ENCODE results near the gene CYP8B1.

The CYP8B1 gene, protein sequence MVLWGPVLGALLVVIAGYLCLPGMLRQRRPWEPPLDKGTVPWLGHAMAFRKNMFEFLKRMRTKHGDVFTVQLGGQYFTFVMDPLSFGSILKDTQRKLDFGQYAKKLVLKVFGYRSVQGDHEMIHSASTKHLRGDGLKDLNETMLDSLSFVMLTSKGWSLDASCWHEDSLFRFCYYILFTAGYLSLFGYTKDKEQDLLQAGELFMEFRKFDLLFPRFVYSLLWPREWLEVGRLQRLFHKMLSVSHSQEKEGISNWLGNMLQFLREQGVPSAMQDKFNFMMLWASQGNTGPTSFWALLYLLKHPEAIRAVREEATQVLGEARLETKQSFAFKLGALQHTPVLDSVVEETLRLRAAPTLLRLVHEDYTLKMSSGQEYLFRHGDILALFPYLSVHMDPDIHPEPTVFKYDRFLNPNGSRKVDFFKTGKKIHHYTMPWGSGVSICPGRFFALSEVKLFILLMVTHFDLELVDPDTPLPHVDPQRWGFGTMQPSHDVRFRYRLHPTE

DNA sequence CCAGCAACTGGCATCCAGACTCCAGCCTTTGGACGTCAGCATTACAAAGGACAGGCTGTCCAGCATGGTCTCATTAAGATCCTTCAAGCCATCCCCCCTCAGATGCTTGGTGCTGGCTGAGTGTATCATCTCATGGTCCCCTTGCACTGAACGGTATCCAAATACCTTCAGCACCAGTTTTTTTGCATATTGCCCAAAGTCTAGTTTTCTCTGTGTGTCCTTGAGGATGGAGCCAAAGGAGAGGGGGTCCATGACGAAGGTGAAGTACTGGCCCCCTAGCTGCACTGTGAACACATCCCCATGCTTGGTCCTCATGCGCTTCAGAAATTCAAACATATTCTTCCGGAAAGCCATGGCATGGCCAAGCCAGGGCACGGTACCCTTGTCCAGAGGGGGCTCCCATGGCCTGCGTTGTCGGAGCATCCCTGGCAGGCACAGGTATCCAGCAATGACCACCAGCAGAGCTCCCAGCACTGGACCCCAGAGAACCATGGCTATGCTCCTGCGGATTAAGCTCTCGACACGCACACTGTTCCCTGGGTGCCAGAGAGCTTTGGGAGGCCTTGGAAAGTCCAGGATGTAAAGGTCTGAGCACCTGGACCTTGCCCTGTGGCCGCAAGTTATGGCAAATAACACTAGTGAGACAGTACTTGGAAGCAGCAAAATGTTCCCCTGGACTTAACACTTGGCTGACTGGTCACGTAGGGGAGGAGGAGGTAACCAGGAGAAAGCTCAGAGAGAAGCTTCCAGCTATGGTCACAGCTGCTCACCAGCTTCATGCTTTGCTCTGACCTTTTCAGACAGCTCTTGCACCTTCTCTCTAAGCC is at the start of gene CYP8B1:
CYP8B1 (minus strand) TSS at position 555 of the 827 bp plus-strand sequence; CDS start at position 492, 63 bp downstream.
- no peak for DNase-seq (ENCODE audit: low read depth in 2 of 2)

DNA sequence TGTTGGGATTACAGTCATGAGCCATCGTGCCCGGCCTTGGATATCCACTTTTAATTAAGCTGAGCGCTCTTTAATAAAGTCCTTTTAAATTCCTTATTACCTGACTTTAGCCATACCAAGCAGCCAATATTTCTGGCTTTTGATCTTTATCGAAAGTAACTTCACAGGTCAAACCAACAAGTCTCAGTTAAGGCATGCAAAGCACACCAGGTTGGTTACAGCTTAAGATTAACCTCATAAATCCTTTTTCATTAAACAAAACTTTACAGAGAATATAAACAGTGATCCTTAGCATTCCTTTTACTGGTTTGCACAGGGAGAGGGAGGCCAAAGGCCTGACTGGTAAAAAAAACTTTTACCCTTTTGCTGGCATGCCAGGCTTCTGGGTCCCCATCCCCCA is 47.9 kb upstream of the CYP8B1 start:
- no peak for DNase-seq (ENCODE audit: low read depth in 2 of 2)

DNA sequence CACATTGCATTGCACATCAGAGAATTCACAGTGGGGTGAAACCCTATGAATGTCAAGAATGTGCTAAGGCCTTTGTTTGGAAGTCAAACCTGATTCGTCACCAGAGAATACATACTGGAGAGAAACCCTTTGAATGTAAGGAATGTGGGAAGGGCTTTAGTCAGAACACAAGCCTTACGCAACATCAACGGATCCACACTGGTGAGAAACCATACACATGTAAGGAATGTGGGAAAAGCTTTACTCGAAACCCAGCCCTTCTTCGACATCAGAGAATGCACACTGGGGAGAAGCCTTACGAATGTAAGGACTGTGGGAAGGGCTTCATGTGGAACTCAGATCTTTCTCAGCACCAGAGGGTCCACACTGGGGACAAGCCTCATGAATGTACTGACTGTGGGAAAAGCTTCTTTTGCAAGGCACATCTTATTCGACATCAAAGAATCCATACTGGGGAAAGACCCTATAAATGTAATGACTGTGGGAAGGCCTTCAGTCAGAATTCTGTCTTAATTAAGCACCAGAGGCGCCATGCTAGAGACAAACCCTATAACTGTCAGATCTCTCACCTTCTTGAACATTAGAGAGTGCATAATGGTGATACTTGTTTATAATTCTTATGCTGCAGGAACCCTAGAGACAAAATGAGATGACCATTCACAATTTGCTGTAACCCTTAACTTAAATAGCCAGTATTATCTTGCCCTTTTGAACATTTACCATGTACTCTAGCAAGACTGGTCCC is 39.3 kb upstream of the CYP8B1 start:
- DNase-seq (ENCODE audit: low read depth in 2 of 2), result no peak

DNA sequence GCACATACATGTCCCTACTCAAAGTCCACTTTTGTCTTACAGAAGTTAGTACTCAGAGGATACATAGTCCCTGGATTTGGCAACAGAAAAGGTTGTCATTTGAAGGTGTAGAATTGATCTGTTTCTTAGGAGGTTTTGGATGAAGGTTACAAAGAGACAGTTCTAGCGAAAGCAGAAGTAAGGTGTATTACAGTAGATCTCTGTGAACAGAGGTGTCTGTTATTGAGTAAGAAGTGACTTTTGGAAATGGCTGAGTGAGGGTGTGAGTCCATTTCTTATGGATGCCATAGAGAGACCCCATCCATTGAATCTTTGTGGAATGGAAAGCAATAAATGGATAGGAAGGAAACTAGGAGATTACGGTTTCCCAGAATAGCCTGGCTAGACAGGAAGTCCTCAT is 35.9 kb upstream of the CYP8B1 start:
- no peak for DNase-seq (ENCODE audit: low read depth in 2 of 2)

DNA sequence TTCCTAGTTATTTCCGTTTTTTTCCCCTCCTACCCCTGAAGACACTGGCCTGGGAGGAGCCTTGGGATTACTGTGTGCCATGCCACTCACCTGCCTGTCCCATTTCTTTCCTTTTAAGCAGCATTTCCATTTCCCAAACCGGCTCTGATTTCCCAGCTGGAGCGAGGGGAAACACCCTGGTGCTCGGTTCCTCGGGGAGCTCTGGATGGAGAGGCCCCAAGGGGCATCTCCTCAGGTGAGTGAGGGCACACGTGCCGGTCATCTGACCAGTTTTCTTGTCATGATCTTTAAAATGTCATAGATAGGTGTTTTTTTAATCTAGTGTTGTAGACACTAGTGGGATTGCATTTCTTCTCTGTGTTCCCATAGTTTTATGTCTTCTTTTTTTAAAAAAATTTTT is 33.0 kb upstream of the CYP8B1 start:
- no peak for DNase-seq (ENCODE audit: low read depth in 2 of 2)

- no peak for DNase-seq (ENCODE audit: low read depth in 2 of 2)
Measured at GRCh38 chr3:42906848-42907183, 31.1 kb upstream of the CYP8B1 start.

- peak in 1 of 2 experiments; percentile 19 for DNase-seq (ENCODE audit: low read depth in 2 of 2)
Measured at GRCh38 chr3:42906070-42906847, 30.6 kb upstream of the CYP8B1 start, which contains the start of gene ZNF662. TSS of gene ZNF662 (plus strand) at chr3:42906142. CDS start at chr3:42908115, 1,973 bp downstream.

DNA sequence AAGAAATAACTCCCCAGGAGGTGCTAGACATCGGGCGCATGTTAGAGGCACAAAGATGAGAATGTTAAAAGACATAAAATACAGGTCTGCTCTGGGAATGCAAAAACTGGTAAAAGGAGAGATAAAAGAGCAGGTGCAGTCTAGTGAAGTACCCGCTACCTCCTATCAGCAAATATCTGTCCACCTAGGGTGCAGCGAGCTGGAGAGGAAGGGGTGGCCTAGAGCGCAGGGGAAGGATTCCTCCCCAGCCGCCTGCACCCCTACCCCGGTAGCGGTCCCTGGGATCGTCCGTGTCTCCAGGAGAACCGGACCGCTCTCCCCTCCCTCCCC is 30.0 kb upstream of the CYP8B1 start:
- DNase-seq (ENCODE audit: low read depth in 2 of 2), result no peak

DNA sequence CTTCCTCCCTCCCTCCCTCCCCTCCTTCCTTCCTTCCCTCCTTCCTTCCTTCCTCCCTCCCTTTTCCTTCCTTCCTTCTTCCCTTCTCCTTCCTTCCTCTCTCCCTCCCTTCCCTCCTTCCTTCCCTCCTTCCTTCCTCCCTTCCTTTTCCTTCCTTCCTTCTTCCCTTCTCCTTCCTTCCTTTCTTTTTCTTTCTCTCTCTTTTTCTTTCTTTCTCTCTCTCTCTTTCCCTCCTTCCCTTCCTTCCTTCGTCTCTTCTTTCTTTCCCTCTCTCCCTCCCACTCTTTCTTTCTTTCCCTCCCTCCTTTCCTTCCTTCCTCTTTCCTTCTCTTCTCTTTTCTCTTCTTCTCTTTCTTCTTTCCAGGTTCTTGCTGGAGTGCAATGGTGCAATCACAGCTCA is 28.4 kb upstream of the CYP8B1 start:
- no peak for DNase-seq (ENCODE audit: low read depth in 2 of 2)

DNA sequence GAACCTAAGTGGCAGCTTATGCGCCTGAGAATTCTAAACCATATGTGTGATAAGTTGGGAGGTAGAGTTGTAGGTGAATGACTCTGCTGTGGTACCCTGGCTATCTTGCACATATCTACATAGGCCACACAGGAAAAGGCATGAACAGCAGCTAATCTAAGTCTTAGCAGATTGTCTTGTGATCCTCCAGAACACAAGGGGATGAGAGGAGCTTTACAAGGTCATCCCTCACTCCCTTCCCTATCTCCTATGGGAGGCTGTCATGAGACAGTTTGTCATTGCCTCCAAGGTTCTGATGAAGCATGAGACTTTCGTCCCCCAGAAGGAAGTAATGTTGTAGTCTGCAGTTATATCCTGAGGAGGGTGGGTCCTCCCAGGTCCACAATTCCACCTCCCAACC is 26.6 kb upstream of the CYP8B1 start:
- DNase-seq (ENCODE audit: low read depth in 2 of 2), result no peak

DNA sequence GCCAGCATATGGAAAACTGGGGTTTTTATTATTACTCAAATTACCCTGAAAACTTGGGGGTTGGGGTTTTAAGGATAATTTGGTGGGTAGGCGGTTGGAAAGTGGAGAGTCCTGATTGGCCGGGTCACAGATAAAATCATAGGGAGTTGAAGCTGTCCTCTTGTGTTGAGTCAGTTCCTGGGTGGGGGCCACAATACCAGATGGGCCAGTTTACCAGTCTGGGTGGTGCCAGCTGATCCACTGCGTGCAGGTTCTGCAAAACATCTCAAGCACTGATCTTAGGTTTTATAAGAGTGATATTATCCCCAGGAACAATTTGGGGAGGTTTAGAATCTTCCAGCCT is 25.4 kb upstream of the CYP8B1 start:
- no peak for DNase-seq (ENCODE audit: low read depth in 2 of 2)

DNA sequence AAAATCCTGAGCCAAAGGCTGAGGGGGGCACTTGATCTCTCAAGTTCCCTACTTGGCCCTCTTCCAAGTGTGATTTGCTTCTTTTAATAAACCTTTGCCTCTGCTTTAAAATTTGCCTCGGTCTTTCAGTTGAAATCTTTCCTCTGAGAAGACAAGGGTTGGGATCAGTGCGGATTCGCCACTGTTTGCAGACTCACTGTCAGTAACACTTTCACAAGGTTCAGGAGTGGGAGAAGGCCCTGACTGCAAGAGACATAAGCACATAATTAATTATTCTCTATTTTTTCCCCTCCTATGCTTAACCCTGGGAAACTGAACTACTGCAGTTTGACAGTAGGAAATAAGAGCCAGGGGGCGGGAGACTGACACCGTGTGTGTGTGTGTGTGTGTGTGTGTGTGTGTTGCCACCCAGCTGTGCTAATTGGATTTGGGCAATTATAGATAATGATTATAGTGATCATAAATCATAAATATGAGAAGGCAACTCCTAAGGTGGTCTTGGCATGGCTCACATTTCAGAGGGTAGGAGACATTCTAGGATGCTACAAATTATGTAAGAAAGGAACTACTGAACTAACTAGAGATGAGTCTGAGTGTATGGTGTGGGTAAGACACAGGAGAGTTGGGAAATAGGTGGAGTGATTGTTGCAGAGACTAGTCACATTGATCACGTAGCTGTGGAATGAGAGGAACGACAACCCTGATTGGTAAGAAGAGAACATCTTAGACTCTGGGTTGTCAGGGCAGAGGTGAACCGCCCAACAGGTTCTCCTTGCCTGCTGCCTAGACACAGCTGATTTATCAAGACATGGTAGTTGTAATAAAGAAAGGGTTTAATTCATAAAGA is 24.8 kb upstream of the CYP8B1 start:
- DNase-seq (ENCODE audit: low read depth in 2 of 2), result no peak

GRCh38 chr3:42898896-42899675 is 23.4 kb upstream of the CYP8B1 start:
- DNase-seq (ENCODE audit: low read depth in 2 of 2), result no peak

- DNase-seq (ENCODE audit: low read depth in 2 of 2), result no peak
Measured at GRCh38 chr3:42895580-42895868, 19.8 kb upstream of the CYP8B1 start.

DNA sequence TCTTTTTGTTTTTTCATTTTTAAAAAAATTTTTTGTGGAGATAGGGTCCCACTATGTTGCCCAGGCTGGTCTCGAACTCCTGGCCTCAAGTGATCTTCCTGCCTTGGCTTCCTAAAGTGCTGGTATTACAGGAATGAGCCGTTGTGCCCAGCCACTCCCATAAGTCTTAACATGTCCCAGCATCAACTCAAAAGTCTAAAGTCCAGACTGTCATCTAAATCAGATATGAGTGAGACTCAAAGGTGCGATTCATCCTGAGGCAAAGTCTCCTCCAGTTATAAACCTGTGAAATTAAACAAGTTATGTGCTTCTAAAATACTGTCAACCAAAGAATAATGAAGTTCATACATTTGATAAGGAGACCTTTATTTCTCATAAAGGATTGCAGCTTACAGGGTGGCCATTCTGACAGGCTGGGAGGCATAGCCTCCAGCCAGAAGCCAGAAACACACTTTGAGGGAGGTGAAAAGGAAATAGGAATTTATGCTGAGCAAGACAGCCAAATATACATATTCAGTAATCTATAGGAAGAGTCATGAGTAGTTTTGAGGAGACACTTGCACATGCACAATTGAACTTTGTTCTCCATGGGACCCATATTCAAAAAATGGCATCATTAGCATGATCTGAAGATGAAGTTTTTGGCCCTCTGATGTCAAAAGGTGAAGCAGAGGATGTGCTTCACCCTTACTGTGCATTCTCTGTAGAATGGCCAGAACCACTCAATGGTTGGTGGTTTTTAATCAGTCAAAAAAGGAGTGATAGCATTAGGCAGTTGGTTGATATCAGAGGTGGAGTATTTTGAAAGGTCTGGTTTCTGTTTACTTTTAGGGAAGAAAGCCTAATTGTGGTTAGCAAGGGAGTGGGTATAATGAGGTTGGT is 19.3 kb upstream of the CYP8B1 start:
- no peak for DNase-seq (ENCODE audit: low read depth in 2 of 2)

- DNase-seq (ENCODE audit: low read depth in 2 of 2), result no peak
Measured at GRCh38 chr3:42892807-42893206, 17.1 kb upstream of the CYP8B1 start.

- no peak for DNase-seq (ENCODE audit: low read depth in 2 of 2)
Measured at GRCh38 chr3:42892169-42892568, 16.5 kb upstream of the CYP8B1 start.

- DNase-seq (ENCODE audit: low read depth in 2 of 2), result no peak
Measured at GRCh38 chr3:42891042-42891441, 15.4 kb upstream of the CYP8B1 start.

- no peak for DNase-seq (ENCODE audit: low read depth in 2 of 2)
Measured at GRCh38 chr3:42887084-42887483, 11.4 kb upstream of the CYP8B1 start.

Data from stimulated activated CD4-positive, alpha-beta T cell treated with anti-CD3 and anti-CD28 coated beads, Interleukin-12 subunit alpha, Interleukin-12 subunit beta, amount 100 ng/mL, for 24 hours (primary cell).